WTC11 (cell line): ENCODE results near the gene CRKL. TPM values are rescaled to one million over a fixed set of nuclear protein-coding genes. Genes with fewer than 3 reads are reported as not detected.
A peak's percentile ranks its signal among the peaks of the same experiment; 100 is the strongest.

Experiments used
- ATAC-seq: fragments of 200-7000 bp; cut with Tn5 transposase; 2 replicates; pipeline ENCODE4 v1.10.0; 2021; ENCODE audit warnings: mild to moderate bottlenecking, moderate library complexity
- CTCF ChIA-PET: fragments of 300-600 bp; sonication (Branson Sonifier 250); formaldehyde crosslinking; loops from one replicate; lab custom pipeline; 2021; ENCODE audit warnings: antibody characterized with exemption; lab: Charles Lee
- POLR2A ChIA-PET: fragments of 350-600 bp; sonication (Branson Sonifier 250); formaldehyde crosslinking; loops from one replicate; lab custom pipeline; 2021; ENCODE audit warnings: antibody characterized with exemption; lab: Charles Lee
- DNase-seq: peaks from one replicate; pipeline ENCODE4 v3.0.0; 2021; ENCODE audit warnings: low spot score
- H3K27ac Mint-ChIP-seq: 2 replicates; pipeline ENCODE4 v1.8.0; 2021; ENCODE audit warnings: mixed read lengths
- H3K27me3 Mint-ChIP-seq: 2 replicates; pipeline ENCODE4 v1.8.0; 2021; ENCODE audit warnings: low read depth, mild to moderate bottlenecking, moderate library complexity, mixed read lengths
- H3K36me3 Mint-ChIP-seq: 2 replicates; pipeline ENCODE4 v1.8.0; 2021; ENCODE audit warnings: mixed read lengths
- H3K4me1 Mint-ChIP-seq: 2 replicates; pipeline ENCODE4 v1.8.0; 2022; ENCODE audit warnings: mixed read lengths
- H3K4me3 Mint-ChIP-seq: 2 replicates; pipeline ENCODE4 v1.8.0; 2021; ENCODE audit warnings: mild to moderate bottlenecking, moderate library complexity, mixed read lengths
- H3K9me3 Mint-ChIP-seq: 2 replicates; pipeline ENCODE4 v1.8.0; 2021; ENCODE audit warnings: mixed read lengths
- CREM ChIP-seq: sonication (generic); formaldehyde crosslinking; IDR thresholded peaks from 2 replicates; pipeline ENCODE4 v1.8.1; 2022; ENCODE audit warnings: mild to moderate bottlenecking, missing genetic modification reagents, moderate library complexity
- EMX1 ChIP-seq: fragments of 250-450 bp; sonication (Bioruptor Pico); IDR thresholded peaks from 2 replicates; pipeline ENCODE4 v1.8.0; 2021; ENCODE audit warnings: mild to moderate bottlenecking
- ESRRA ChIP-seq: sonication (generic); formaldehyde crosslinking; IDR thresholded peaks from 2 replicates; pipeline ENCODE4 v1.8.1; 2022; ENCODE audit warnings: mild to moderate bottlenecking, missing genetic modification reagents, borderline replicate concordance
- FOXP1 ChIP-seq: sonication (generic); formaldehyde crosslinking; IDR thresholded peaks from 2 replicates; pipeline ENCODE4 v1.8.0; 2022; ENCODE audit warnings: missing genetic modification reagents, mild to moderate bottlenecking, moderate library complexity, borderline replicate concordance
- HMGA2 ChIP-seq: fragments of 250-450 bp; sonication (Bioruptor Pico); IDR thresholded peaks from 2 replicates; pipeline ENCODE4 v1.4.0; 2021; ENCODE audit warnings: mild to moderate bottlenecking, moderate library complexity
- JUN ChIP-seq: sonication (generic); formaldehyde crosslinking; IDR thresholded peaks from 2 replicates; pipeline ENCODE4 v1.8.0; 2023; ENCODE audit warnings: mild to moderate bottlenecking, missing genetic modification reagents
- MXD4 ChIP-seq: fragments of 250-450 bp; sonication (Bioruptor Pico); IDR thresholded peaks from 2 replicates; pipeline ENCODE4 v1.8.0; 2021; ENCODE audit warnings: mild to moderate bottlenecking, moderate library complexity, borderline replicate concordance
- NFATC4 ChIP-seq: fragments of 250-450 bp; sonication (Bioruptor Pico); IDR thresholded peaks from 2 replicates; pipeline ENCODE4 v1.9.0; 2021; ENCODE audit warnings: mild to moderate bottlenecking
- NFYB ChIP-seq: sonication (generic); formaldehyde crosslinking; conservative IDR thresholded peaks from 2 replicates; pipeline ENCODE4 v1.8.0; 2022; ENCODE audit warnings: low read depth, missing genetic modification reagents
- OVOL2 ChIP-seq: fragments of 250-450 bp; sonication (Bioruptor Pico); IDR thresholded peaks from 2 replicates; pipeline ENCODE4 v1.9.0; 2021; ENCODE audit warnings: mild to moderate bottlenecking, borderline replicate concordance
- PRRX2 ChIP-seq: fragments of 250-450 bp; sonication (Bioruptor Pico); IDR thresholded peaks from 2 replicates; pipeline ENCODE4 v1.8.0; 2021; ENCODE audit warnings: mild to moderate bottlenecking
- RORB ChIP-seq: fragments of 250-450 bp; sonication (Bioruptor Pico); IDR thresholded peaks from 2 replicates; pipeline ENCODE4 v1.9.0; 2021; ENCODE audit warnings: mild to moderate bottlenecking
- TEAD4 ChIP-seq: sonication (generic); formaldehyde crosslinking; IDR thresholded peaks from 2 replicates; pipeline ENCODE4 v1.8.0; 2022; ENCODE audit warnings: mild to moderate bottlenecking, missing genetic modification reagents
- ZNF138 ChIP-seq: sonication (generic); formaldehyde crosslinking; conservative IDR thresholded peaks from 2 replicates; pipeline ENCODE4 v1.8.1; 2022; ENCODE audit warnings: mild to moderate bottlenecking, moderate library complexity, missing genetic modification reagents
- ZNF219 ChIP-seq: sonication (generic); formaldehyde crosslinking; IDR thresholded peaks from 2 replicates; pipeline ENCODE4 v1.8.0; 2023; ENCODE audit warnings: missing genetic modification reagents, mild to moderate bottlenecking, borderline replicate concordance
- ZNF232 ChIP-seq: sonication (generic); formaldehyde crosslinking; IDR thresholded peaks from 2 replicates; pipeline ENCODE4 v1.8.0; 2022; ENCODE audit warnings: mild to moderate bottlenecking, missing genetic modification reagents
- ZNF423 ChIP-seq: fragments of 250-450 bp; sonication (Bioruptor Pico); IDR thresholded peaks from 2 replicates; pipeline ENCODE4 v2.1.2; 2022; ENCODE audit warnings: mild to moderate bottlenecking, moderate library complexity
- ZNF671 ChIP-seq: fragments of 250-450 bp; sonication (Bioruptor Pico); IDR thresholded peaks from 2 replicates; pipeline ENCODE4 v1.8.0; 2021; ENCODE audit warnings: mild to moderate bottlenecking
- total RNA-seq: library from RNA; stranded (reverse); gene quantifications from 3 replicates; pipeline ENCODE4 v1.2.3, GENCODE V29; 2021
- TF ChIP-seq, protein P1 (sequence below): sonication (generic); formaldehyde crosslinking; IDR thresholded peaks from 2 replicates; pipeline ENCODE4 v1.8.1; 2023; ENCODE audit warnings: mild to moderate bottlenecking, missing genetic modification reagents, borderline replicate concordance
- TF ChIP-seq, protein P2 (sequence below): sonication (generic); formaldehyde crosslinking; IDR thresholded peaks from 2 replicates; pipeline ENCODE4 v1.8.0; 2023; ENCODE audit warnings: mild to moderate bottlenecking, missing genetic modification reagents
- TF ChIP-seq, protein P3 (sequence below): sonication (generic); formaldehyde crosslinking; IDR thresholded peaks from 2 replicates; pipeline ENCODE4 v1.8.0; 2022; ENCODE audit warnings: mild to moderate bottlenecking, missing genetic modification reagents
- TF ChIP-seq, protein P4 (sequence below): sonication (generic); formaldehyde crosslinking; IDR thresholded peaks from 2 replicates; pipeline ENCODE4 v1.8.1; 2022; ENCODE audit warnings: missing genetic modification reagents, borderline replicate concordance
- TF ChIP-seq, protein P5 (sequence below): fragments of 250-450 bp; sonication (Bioruptor Pico); IDR thresholded peaks from 2 replicates; pipeline ENCODE4 v1.9.0; 2021; ENCODE audit warnings: mild to moderate bottlenecking
- TF ChIP-seq, protein P6 (sequence below): sonication (generic); formaldehyde crosslinking; IDR thresholded peaks from 2 replicates; pipeline ENCODE4 v1.8.0; 2023; ENCODE audit warnings: missing genetic modification reagents
- TF ChIP-seq, protein P7 (sequence below): sonication (generic); formaldehyde crosslinking; conservative IDR thresholded peaks from 2 replicates; pipeline ENCODE4 v1.8.1; 2023; ENCODE audit warnings: mild to moderate bottlenecking, low read depth, missing genetic modification reagents, moderate library complexity

The CRKL gene
- total RNA-seq, 1 experiment from 2014 or later: 114 TPM

DNA sequence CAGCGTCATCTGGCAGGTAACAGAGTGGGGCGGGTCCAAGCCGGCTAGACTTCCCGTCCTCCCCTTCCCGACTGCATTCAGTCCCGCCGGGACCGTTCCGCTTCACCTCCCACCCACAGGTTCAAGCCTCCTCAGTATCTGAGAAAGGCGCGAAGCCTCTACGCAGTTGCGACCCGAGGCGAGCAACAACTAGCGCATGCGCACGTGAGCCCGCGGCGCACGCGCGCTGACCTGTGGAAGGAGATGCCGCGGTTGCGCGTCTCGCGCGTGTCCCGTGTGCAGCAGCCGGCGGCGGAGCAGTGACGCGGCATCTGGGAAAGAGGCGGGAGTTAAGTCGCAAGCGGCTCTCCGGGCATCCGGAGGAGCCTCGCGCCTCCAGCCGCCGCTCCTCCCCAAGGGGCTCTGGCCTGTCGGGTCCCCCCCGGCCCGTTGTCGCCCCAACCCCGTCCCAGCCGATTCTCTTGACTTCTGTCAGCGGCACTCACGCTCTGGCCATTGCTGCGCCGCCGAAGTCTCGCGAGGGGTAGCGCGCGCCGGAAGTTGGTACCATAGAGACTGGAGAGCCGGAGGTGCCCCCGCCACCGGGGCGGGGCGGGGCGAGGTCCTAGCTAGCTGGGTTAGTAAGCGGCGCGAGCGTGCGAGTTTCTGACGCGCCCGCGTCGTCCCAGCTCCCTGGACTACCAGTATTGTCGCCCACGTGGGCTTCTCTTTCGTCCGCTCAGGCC is 84.6 kb downstream of the CRKL start, which contains the start of gene THAP7:
THAP7 (minus strand) TSS at position 518 of the 725 bp plus-strand sequence; CDS start at position 311, 207 bp downstream.
- Mint-ChIP-seq H3K36me3 (no peaks in the 10 kb centered on the region), H3K27ac (peak within 1 kb of the TSS; percentile 97), H3K9me3 (no peaks in the 10 kb centered on the region), H3K4me3 (peak within 1 kb of the TSS; percentile 87), H3K4me1 (peaks cover 18% of the 10 kb centered on the region), H3K27me3 (no peaks in the 10 kb centered on the region)
- CTCF ChIA-PET: interaction anchor here (0.7 to 2.4 kb wide), 10 partner anchors 13 to 116 kb away, joined by 3 to 19 read pairs (median 4); partner anchors contain the start of genes CRKL, LZTR1 and P2RX6
- DNase-seq (peak; percentile 94), ATAC-seq (peak; percentile 87)
- POLR2A ChIA-PET: interaction anchor here (0.8 to 1.4 kb wide), 3 partner anchors 13 to 20 kb away, joined by 3 to 5 read pairs (median 3); partner anchors contain the start of genes LZTR1 and P2RX6
- TF ChIP-seq NFYB (CRISPR knock-in tag): 0 out of 2 replicates have a peak, but pooled peaks have one; percentile 26
- TF ChIP-seq, protein P1, sequence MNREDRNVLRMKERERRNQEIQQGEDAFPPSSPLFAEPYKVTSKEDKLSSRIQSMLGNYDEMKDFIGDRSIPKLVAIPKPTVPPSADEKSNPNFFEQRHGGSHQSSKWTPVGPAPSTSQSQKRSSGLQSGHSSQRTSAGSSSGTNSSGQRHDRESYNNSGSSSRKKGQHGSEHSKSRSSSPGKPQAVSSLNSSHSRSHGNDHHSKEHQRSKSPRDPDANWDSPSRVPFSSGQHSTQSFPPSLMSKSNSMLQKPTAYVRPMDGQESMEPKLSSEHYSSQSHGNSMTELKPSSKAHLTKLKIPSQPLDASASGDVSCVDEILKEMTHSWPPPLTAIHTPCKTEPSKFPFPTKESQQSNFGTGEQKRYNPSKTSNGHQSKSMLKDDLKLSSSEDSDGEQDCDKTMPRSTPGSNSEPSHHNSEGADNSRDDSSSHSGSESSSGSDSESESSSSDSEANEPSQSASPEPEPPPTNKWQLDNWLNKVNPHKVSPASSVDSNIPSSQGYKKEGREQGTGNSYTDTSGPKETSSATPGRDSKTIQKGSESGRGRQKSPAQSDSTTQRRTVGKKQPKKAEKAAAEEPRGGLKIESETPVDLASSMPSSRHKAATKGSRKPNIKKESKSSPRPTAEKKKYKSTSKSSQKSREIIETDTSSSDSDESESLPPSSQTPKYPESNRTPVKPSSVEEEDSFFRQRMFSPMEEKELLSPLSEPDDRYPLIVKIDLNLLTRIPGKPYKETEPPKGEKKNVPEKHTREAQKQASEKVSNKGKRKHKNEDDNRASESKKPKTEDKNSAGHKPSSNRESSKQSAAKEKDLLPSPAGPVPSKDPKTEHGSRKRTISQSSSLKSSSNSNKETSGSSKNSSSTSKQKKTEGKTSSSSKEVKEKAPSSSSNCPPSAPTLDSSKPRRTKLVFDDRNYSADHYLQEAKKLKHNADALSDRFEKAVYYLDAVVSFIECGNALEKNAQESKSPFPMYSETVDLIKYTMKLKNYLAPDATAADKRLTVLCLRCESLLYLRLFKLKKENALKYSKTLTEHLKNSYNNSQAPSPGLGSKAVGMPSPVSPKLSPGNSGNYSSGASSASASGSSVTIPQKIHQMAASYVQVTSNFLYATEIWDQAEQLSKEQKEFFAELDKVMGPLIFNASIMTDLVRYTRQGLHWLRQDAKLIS (CRISPR knock-in tag): no peak
- no peak for TF ChIP-seq ZNF138 (CRISPR knock-in tag)
- TF ChIP-seq, protein P2, sequence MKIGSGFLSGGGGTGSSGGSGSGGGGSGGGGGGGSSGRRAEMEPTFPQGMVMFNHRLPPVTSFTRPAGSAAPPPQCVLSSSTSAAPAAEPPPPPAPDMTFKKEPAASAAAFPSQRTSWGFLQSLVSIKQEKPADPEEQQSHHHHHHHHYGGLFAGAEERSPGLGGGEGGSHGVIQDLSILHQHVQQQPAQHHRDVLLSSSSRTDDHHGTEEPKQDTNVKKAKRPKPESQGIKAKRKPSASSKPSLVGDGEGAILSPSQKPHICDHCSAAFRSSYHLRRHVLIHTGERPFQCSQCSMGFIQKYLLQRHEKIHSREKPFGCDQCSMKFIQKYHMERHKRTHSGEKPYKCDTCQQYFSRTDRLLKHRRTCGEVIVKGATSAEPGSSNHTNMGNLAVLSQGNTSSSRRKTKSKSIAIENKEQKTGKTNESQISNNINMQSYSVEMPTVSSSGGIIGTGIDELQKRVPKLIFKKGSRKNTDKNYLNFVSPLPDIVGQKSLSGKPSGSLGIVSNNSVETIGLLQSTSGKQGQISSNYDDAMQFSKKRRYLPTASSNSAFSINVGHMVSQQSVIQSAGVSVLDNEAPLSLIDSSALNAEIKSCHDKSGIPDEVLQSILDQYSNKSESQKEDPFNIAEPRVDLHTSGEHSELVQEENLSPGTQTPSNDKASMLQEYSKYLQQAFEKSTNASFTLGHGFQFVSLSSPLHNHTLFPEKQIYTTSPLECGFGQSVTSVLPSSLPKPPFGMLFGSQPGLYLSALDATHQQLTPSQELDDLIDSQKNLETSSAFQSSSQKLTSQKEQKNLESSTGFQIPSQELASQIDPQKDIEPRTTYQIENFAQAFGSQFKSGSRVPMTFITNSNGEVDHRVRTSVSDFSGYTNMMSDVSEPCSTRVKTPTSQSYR (CRISPR knock-in tag): peak; percentile 94
- no peak for TF ChIP-seq HMGA2 (CRISPR knock-in tag)
- TF ChIP-seq PRRX2 (CRISPR knock-in tag): no peak
- TF ChIP-seq, protein P3, sequence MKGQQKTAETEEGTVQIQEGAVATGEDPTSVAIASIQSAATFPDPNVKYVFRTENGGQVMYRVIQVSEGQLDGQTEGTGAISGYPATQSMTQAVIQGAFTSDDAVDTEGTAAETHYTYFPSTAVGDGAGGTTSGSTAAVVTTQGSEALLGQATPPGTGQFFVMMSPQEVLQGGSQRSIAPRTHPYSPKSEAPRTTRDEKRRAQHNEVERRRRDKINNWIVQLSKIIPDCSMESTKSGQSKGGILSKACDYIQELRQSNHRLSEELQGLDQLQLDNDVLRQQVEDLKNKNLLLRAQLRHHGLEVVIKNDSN (CRISPR knock-in tag): 0 out of 2 replicates have a peak, but pooled peaks have one; percentile 15
- no peak for TF ChIP-seq RORB (CRISPR knock-in tag)
- no peak for TF ChIP-seq ZNF671 (CRISPR knock-in tag)
- TF ChIP-seq ZNF219 (CRISPR knock-in tag): no peak
- TF ChIP-seq, protein P4, sequence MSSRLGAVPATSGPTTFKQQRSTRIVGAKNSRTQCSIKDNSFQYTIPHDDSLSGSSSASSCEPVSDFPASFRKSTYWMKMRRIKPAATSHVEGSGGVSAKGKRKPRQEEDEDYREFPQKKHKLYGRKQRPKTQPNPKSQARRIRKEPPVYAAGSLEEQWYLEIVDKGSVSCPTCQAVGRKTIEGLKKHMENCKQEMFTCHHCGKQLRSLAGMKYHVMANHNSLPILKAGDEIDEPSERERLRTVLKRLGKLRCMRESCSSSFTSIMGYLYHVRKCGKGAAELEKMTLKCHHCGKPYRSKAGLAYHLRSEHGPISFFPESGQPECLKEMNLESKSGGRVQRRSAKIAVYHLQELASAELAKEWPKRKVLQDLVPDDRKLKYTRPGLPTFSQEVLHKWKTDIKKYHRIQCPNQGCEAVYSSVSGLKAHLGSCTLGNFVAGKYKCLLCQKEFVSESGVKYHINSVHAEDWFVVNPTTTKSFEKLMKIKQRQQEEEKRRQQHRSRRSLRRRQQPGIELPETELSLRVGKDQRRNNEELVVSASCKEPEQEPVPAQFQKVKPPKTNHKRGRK (CRISPR knock-in tag): no peak
- TF ChIP-seq ZNF423 (CRISPR knock-in tag): no peak
- no peak for TF ChIP-seq NFATC4
- TF ChIP-seq, protein P5, sequence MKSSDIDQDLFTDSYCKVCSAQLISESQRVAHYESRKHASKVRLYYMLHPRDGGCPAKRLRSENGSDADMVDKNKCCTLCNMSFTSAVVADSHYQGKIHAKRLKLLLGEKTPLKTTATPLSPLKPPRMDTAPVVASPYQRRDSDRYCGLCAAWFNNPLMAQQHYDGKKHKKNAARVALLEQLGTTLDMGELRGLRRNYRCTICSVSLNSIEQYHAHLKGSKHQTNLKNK (CRISPR knock-in tag): no peak
- TF ChIP-seq, protein P6, sequence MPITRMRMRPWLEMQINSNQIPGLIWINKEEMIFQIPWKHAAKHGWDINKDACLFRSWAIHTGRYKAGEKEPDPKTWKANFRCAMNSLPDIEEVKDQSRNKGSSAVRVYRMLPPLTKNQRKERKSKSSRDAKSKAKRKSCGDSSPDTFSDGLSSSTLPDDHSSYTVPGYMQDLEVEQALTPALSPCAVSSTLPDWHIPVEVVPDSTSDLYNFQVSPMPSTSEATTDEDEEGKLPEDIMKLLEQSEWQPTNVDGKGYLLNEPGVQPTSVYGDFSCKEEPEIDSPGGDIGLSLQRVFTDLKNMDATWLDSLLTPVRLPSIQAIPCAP (CRISPR knock-in tag): peak; percentile 94
- peak; percentile 80 for TF ChIP-seq FOXP1 (CRISPR knock-in tag)
- no peak for TF ChIP-seq OVOL2 (CRISPR knock-in tag)
- TF ChIP-seq, protein P7, sequence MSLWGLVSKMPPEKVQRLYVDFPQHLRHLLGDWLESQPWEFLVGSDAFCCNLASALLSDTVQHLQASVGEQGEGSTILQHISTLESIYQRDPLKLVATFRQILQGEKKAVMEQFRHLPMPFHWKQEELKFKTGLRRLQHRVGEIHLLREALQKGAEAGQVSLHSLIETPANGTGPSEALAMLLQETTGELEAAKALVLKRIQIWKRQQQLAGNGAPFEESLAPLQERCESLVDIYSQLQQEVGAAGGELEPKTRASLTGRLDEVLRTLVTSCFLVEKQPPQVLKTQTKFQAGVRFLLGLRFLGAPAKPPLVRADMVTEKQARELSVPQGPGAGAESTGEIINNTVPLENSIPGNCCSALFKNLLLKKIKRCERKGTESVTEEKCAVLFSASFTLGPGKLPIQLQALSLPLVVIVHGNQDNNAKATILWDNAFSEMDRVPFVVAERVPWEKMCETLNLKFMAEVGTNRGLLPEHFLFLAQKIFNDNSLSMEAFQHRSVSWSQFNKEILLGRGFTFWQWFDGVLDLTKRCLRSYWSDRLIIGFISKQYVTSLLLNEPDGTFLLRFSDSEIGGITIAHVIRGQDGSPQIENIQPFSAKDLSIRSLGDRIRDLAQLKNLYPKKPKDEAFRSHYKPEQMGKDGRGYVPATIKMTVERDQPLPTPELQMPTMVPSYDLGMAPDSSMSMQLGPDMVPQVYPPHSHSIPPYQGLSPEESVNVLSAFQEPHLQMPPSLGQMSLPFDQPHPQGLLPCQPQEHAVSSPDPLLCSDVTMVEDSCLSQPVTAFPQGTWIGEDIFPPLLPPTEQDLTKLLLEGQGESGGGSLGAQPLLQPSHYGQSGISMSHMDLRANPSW (CRISPR knock-in tag): no peak
- no peak for TF ChIP-seq EMX1
- peak; percentile 75 for TF ChIP-seq ZNF232
- no peak; the same call in 1 of the 2 replicates for TF ChIP-seq JUN
- peak; percentile 62 for TF ChIP-seq CREM (CRISPR knock-in tag)
- TF ChIP-seq MXD4 (CRISPR knock-in tag): no peak
- no peak for TF ChIP-seq TEAD4 (CRISPR knock-in tag)
- TF ChIP-seq ESRRA (CRISPR knock-in tag): no peak; the same call in 1 of the 2 replicates
